Keratinocyte (primary cell): ENCODE results near the gene HPS1. TPM values are rescaled to one million over a fixed set of nuclear protein-coding genes. Genes with fewer than 3 reads are reported as not detected.

Experiments
- DNase-seq: peaks from one replicate; pipeline ENCODE4 v3.0.0-alpha.2; 2011; ENCODE audit warnings: low read depth, missing footprints, low spot score
- FAIRE-seq: peaks from 2 replicates; lab custom pipeline; 2011; peaks lifted over from hg19 to GRCh38; lab: Jason Lieb, UNC
- H2AFZ ChIP-seq: 2 replicates; pipeline ENCODE4 v1.6.0; 2012; ENCODE audit warnings: low read length, control low read depth, inconsistent platforms; ENCODE audit not compliant: control insufficient read depth
- H3K27ac ChIP-seq: 2 replicates; pipeline ENCODE4 v1.5.1; 2011; ENCODE audit warnings: low read length; ENCODE audit not compliant: control insufficient read depth, insufficient read depth
- H3K27me3 ChIP-seq: 3 replicates; pipeline ENCODE4 v1.6.0; 2011; ENCODE audit warnings: low read length; ENCODE audit not compliant: control insufficient read depth, insufficient read depth; ENCODE audit errors: extremely low read depth
- H3K36me3 ChIP-seq, 2 experiments: 2 replicates in 1 of 2; 3 replicates in 1 of 2; pipeline ENCODE4 v1.5.1; 2011; ENCODE audit warnings: low read length in 2 of 2, mild to moderate bottlenecking in 1 of 2; ENCODE audit not compliant: control insufficient read depth in 2 of 2, insufficient read depth in 2 of 2; ENCODE audit errors: extremely low read depth in 1 of 2
- H3K4me1 ChIP-seq: 3 replicates; pipeline ENCODE4 v1.5.1; 2011; ENCODE audit warnings: low read length; ENCODE audit not compliant: control insufficient read depth, insufficient read depth; ENCODE audit errors: extremely low read depth
- H3K4me2 ChIP-seq: 3 replicates; pipeline ENCODE4 v1.6.0; 2011; ENCODE audit warnings: low read depth, low read length; ENCODE audit not compliant: control insufficient read depth, insufficient read depth; ENCODE audit errors: extremely low read depth
- H3K4me3 ChIP-seq, 3 experiments: fragments of 200-600 bp in 1 of 3; sonication (generic) in 1 of 3; 2 replicates in 2 of 3; 3 replicates in 1 of 3; pipeline ENCODE4 v1.5.1; 2011 to 2016; ENCODE audit warnings: low read length in 3 of 3, mild to moderate bottlenecking in 3 of 3, control low read depth in 2 of 3, inconsistent platforms in 1 of 3, low read depth in 1 of 3, mixed read lengths in 1 of 3, mixed run types in 1 of 3, moderate library complexity in 1 of 3; ENCODE audit not compliant: control insufficient read depth in 2 of 3, insufficient read depth in 2 of 3; ENCODE audit errors: extremely low read depth in 1 of 3
- H3K79me2 ChIP-seq: 2 replicates; pipeline ENCODE4 v1.6.0; 2012; ENCODE audit warnings: low read length; ENCODE audit not compliant: control insufficient read depth, insufficient read depth
- H3K9ac ChIP-seq: 3 replicates; pipeline ENCODE4 v1.6.0; 2011; ENCODE audit warnings: low read length; ENCODE audit not compliant: control insufficient read depth, insufficient read depth; ENCODE audit errors: extremely low read depth
- H3K9me1 ChIP-seq: 3 replicates; pipeline ENCODE4 v1.6.0; 2011; ENCODE audit warnings: low read length; ENCODE audit not compliant: control insufficient read depth, insufficient read depth; ENCODE audit errors: extremely low read depth
- H3K9me3 ChIP-seq: 2 replicates; pipeline ENCODE4 v1.5.1; 2012; ENCODE audit warnings: low read depth, low read length; ENCODE audit not compliant: control insufficient read depth
- H4K20me1 ChIP-seq: 3 replicates; pipeline ENCODE4 v1.6.0; 2011; ENCODE audit warnings: low read length; ENCODE audit not compliant: control insufficient read depth, insufficient read depth; ENCODE audit errors: extremely low read depth
- CTCF ChIP-seq, 3 experiments: IDR thresholded peaks in 1 of 3; conservative IDR thresholded peaks in 1 of 3; optimal IDR thresholded peaks in 1 of 3; 2 replicates in 2 of 3; 3 replicates in 1 of 3; pipeline versions ENCODE3 to v1.5.1; 2011; ENCODE audit warnings: low read length in 3 of 3, mild to moderate bottlenecking in 3 of 3, moderate library complexity in 2 of 3, control low read depth in 1 of 3, inconsistent platforms in 1 of 3; ENCODE audit not compliant: insufficient read depth in 2 of 3; ENCODE audit errors: extremely low read depth in 1 of 3
- EZH2 ChIP-seq: IDR thresholded peaks from one replicate; pipeline ENCODE4 v1.6.1; 2012; ENCODE audit warnings: inconsistent platforms, mild to moderate bottlenecking, low read length, moderate library complexity
- dilution Hi-C: fragments of 300-500 bp; cut with MboI; formaldehyde crosslinking; loops from one replicate; pipeline ENCODE4 v1.7.0; 2020; ENCODE audit warnings: low sequenced_read_pairs; ENCODE audit not compliant: extremely low pct_ligation_motif_present
- polyA plus RNA-seq, 5 experiments: library from polyadenylated mRNA; depleted of rRNA in 3 of 5; stranded (reverse) in 3 of 5; stranded (forward) in 1 of 5; unstranded in 1 of 5; fragments of >200 nt; gene quantifications; 1 replicate in 1 of 5; 2 replicates in 3 of 5; 3 replicates in 1 of 5; pipeline versions ENCODE4 v1.2.1 to v1.2.3, GENCODE V29; 2011 to 2012; ENCODE audit warnings: missing spikeins in 2 of 5, low read depth in 1 of 5, low replicate concordance in 1 of 5

The HPS1 gene
- polyA plus RNA-seq, 1 donor (not counting 4 experiments of a cell fraction or from before 2014, with no cell fraction given), result 39.4 TPM

- Histone ChIP-seq H3K4me1 (peaks cover 6% of the 10 kb centered on the region), H4K20me1 (no peaks in the 10 kb centered on the region), H3K4me3 (no peak overlapping the region), H3K9me3 (no peaks in the 10 kb centered on the region), H3K9me1 (no peaks in the 10 kb centered on the region), H3K27ac (no peak overlapping the region), H3K27me3 (no peaks in the 10 kb centered on the region), H3K9ac (no peak overlapping the region), H3K4me2 (no peak overlapping the region), H2AFZ (no peak overlapping the region), H3K36me3 (peaks cover 4 to 25% of the 10 kb centered on the region in 2 experiments), H3K79me2 (no peaks in the 10 kb centered on the region)
- DNase-seq (no peak), FAIRE-seq (no peak)
- TF ChIP-seq CTCF (optimal IDR thresholded peaks at IDR 0.05 in 1 of 3, IDR thresholded peaks at IDR 0.05 in 1 of 3, conservative IDR thresholded peaks at IDR 0.05 in 1 of 3; ENCODE audit: extremely low read depth in 1 of 3, insufficient read depth in 2 of 3, low read length in 3 of 3) (no peak), EZH2 (no peak)
- dilution Hi-C loops, result no loop called here
Observed at GRCh38 chr10:98422182-98422581, 24.6 kb downstream of the HPS1 start.

- TF ChIP-seq EZH2, result no peak
- no peak for TF ChIP-seq CTCF (optimal IDR thresholded peaks at IDR 0.05 in 1 of 3, IDR thresholded peaks at IDR 0.05 in 1 of 3, conservative IDR thresholded peaks at IDR 0.05 in 1 of 3; ENCODE audit: extremely low read depth in 1 of 3, insufficient read depth in 2 of 3, low read length in 3 of 3)
- no peak overlapping the region for H3K4me3 ChIP-seq
- dilution Hi-C loops, result no loop called here
- H3K27ac ChIP-seq, result no peak overlapping the region
- no peak overlapping the region for H3K9ac ChIP-seq
- no peaks in the 10 kb centered on the region for H3K27me3 ChIP-seq
- DNase-seq (no peak), FAIRE-seq (no peak)
- H4K20me1 ChIP-seq, result no peaks in the 10 kb centered on the region
- H3K9me3 ChIP-seq, result no peaks in the 10 kb centered on the region
- no peaks in the 10 kb centered on the region for H3K79me2 ChIP-seq
- H2AFZ ChIP-seq, result no peak overlapping the region
- no peaks in the 10 kb centered on the region for H3K9me1 ChIP-seq
- H3K4me1 ChIP-seq, result peaks cover 6% of the 10 kb centered on the region
- H3K36me3 ChIP-seq, result peaks cover 4 to 23% of the 10 kb centered on the region in 2 experiments
- no peak overlapping the region for H3K4me2 ChIP-seq
Observed at GRCh38 chr10:98420786-98421185, 25.9 kb downstream of the HPS1 start.
